OCI-LY7 (cell line): Measurements from ENCODE around the gene IHH. TPM values are rescaled to one million over a fixed set of nuclear protein-coding genes. Genes with fewer than 3 reads are reported as not detected.

ENCODE experiments used
- BruUV-seq: library from RNA; stranded (reverse); fragments of 400-500 nt; replicated peaks from 2 replicates; lab custom pipeline; 2021; lab: Mats Ljungman, UMichigan
- CTCF ChIA-PET: fragments of 300-600 bp; sonication (Branson Sonifier 250); formaldehyde crosslinking; loops from one replicate; lab custom pipeline; 2022; ENCODE audit warnings: antibody characterized with exemption; ENCODE audit not compliant: unreplicated experiment; lab: Charles Lee
- POLR2A ChIA-PET: fragments of 300-600 bp; sonication (Branson Sonifier 250); formaldehyde crosslinking; loops from one replicate; lab custom pipeline; 2022; ENCODE audit warnings: antibody characterized with exemption; lab: Charles Lee
- DNase-seq: peaks from one replicate; pipeline ENCODE4 v3.0.0-alpha.2; 2015; ENCODE audit warnings: low spot score
- H2AFZ ChIP-seq: fragments of 200-600 bp; sonication (generic), shearing (Covaris generic); 2 replicates; pipeline ENCODE4 v1.6.1; 2014; ENCODE audit warnings: mild to moderate bottlenecking, antibody characterized with exemption, low read length, moderate library complexity
- H3K27ac ChIP-seq: fragments of 200-600 bp; sonication (generic); 2 replicates; pipeline ENCODE4 v1.5.1; 2014; ENCODE audit warnings: mixed run types, low read depth, mild to moderate bottlenecking, moderate library complexity, low read length, inconsistent platforms; ENCODE audit not compliant: poor library complexity, severe bottlenecking
- H3K36me3 ChIP-seq: fragments of 200-600 bp; sonication (generic); 2 replicates; pipeline ENCODE4 v1.6.1; 2014; ENCODE audit warnings: mild to moderate bottlenecking, antibody characterized with exemption, low read length, moderate library complexity, mixed read lengths; ENCODE audit not compliant: insufficient read depth
- H3K4me1 ChIP-seq: fragments of 200-600 bp; sonication (generic); 2 replicates; pipeline ENCODE4 v1.5.1; 2014; ENCODE audit warnings: mild to moderate bottlenecking, low read length; ENCODE audit not compliant: insufficient read depth, poor library complexity, severe bottlenecking
- H3K4me2 ChIP-seq: fragments of 200-600 bp; sonication (generic); 2 replicates; pipeline ENCODE4 v1.6.1; 2014; ENCODE audit warnings: mild to moderate bottlenecking, low read length
- H3K4me3 ChIP-seq: fragments of 200-600 bp; sonication (generic); 2 replicates; pipeline ENCODE4 v1.5.1; 2014; ENCODE audit warnings: mild to moderate bottlenecking, low read depth, low read length; ENCODE audit not compliant: poor library complexity, severe bottlenecking
- H3K79me2 ChIP-seq: fragments of 200-600 bp; sonication (generic); 2 replicates; pipeline ENCODE4 v1.6.1; 2016; ENCODE audit warnings: low read depth, mild to moderate bottlenecking, low read length, moderate library complexity, mixed read lengths; ENCODE audit not compliant: insufficient read depth
- H3K9me2 ChIP-seq: fragments of 200-600 bp; sonication (generic); 2 replicates; pipeline ENCODE4 v1.6.1; 2016; ENCODE audit warnings: mild to moderate bottlenecking, low read length, mixed read lengths; ENCODE audit not compliant: insufficient read depth
- H3K9me3 ChIP-seq: fragments of 200-600 bp; sonication (generic); 2 replicates; pipeline ENCODE4 v1.6.1; 2014; ENCODE audit warnings: mild to moderate bottlenecking, mixed run types, low read length, mixed read lengths
- H4K20me1 ChIP-seq: fragments of 200-600 bp; sonication (generic); 2 replicates; pipeline ENCODE4 v1.6.1; 2014; ENCODE audit warnings: mild to moderate bottlenecking, antibody characterized with exemption, low read length, moderate library complexity, mixed read lengths; ENCODE audit not compliant: insufficient read depth
- EZH2phosphoT487 ChIP-seq: fragments of 200-600 bp; sonication (generic); IDR thresholded peaks from 2 replicates; pipeline ENCODE4 v1.6.1; 2018; ENCODE audit warnings: low read depth, borderline replicate concordance, mild to moderate bottlenecking, mixed run types, antibody characterized with exemption, low read length, moderate library complexity, mixed read lengths
- intact Hi-C: fragments of 100-400 bp; cut with micrococcal nuclease; formaldehyde crosslinking; loops from one replicate; pipeline ENCODE4 v1.10.0; 2022; ENCODE audit not compliant: unreplicated experiment
- total RNA-seq, 2 experiments: library from RNA; depleted of rRNA in 1 of 2; stranded (reverse); fragments of >200 nt in 1 of 2; shearing (Covaris generic) in 1 of 2; gene quantifications; 2 replicates each; pipeline ENCODE4 v1.2.3, GENCODE V29; 2014 to 2022
- TF ChIP-seq, protein P1 (sequence below): fragments of 200-600 bp; sonication (generic); conservative IDR thresholded peaks from 2 replicates; pipeline ENCODE4 v1.5.1; 2014; ENCODE audit warnings: mild to moderate bottlenecking, antibody characterized with exemption, low read length, moderate library complexity, mixed read lengths

Gene IHH
- total RNA-seq, 2 experiments from 2014 or later = not detected

DNA sequence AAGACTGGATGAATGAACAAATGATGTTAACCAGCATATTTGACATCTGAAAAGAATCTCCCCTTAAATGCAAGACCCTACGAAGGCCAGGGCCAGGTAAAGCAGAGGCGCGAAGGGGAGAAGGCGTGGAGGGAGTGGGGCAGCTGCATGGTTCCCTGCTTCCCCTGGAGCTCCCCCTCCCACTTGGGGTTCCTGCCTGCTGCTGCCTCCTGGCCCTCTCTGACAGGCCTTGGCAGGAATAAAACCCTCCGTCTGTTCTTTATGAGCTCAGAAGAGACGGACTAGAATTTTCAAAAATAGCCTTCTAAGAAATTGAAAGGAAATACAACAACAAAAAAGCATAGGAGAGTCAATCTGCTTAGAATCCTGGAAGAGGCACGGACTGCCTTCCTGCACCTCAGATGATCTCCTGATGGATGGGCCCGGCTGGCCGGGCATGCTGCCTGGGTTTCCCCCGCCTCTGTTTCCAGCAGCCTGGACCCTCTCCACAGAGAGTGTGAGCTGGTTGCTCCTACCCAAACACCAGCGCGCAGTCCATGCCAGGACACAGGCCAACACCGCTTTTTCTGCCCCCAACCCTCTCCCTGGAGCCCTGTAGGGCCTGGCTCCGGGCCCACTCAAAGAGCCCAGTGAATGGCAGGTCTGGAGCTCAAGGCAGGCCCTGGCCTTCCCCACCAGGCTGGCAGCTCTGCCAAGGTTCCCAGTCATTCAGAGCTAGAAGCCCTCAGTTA is 43.4 kb downstream of the IHH start:
- CTCF ChIA-PET = no interaction called here
- no peaks in the 10 kb centered on the region for H3K9me2 ChIP-seq

DNA sequence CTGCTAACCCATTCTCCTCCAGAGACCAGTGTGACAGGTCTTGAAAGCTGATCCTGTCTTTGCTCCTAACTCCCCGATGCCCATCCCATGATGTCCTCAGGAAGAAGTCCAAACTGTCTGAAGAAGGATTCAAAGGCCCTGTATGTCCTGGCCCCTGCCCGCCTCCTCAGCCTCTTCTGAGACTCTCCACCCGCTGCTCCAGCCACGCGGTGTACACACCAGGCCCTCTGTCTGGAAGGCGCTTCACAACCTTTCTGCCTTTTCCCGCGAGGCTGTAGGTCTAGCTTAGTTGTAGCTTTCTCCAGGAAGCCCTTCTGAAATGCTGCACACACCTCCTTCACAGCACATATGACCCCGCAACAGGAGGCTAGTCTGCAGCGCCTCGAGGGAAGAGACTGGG is 44.0 kb downstream of the IHH start:
- Histone ChIP-seq H3K9me3 (no peaks in the 10 kb centered on the region), H3K79me2 (no peaks in the 10 kb centered on the region), H3K4me1 (no peaks in the 10 kb centered on the region), H3K27ac (no peak overlapping the region), H4K20me1 (no peaks in the 10 kb centered on the region), H3K4me2 (no peak overlapping the region), H3K9me2 (no peaks in the 10 kb centered on the region), H3K36me3 (no peaks in the 10 kb centered on the region), H3K4me3 (no peak overlapping the region), H2AFZ (no peak overlapping the region)
- no TSS peak for BruUV-seq
- intact Hi-C loops = no loop called here
- DNase-seq = no peak
- ChIA-PET POLR2A (no interaction called here), CTCF (no interaction called here)
- no peak for TF ChIP-seq EZH2phosphoT487
- TF ChIP-seq, protein P1, sequence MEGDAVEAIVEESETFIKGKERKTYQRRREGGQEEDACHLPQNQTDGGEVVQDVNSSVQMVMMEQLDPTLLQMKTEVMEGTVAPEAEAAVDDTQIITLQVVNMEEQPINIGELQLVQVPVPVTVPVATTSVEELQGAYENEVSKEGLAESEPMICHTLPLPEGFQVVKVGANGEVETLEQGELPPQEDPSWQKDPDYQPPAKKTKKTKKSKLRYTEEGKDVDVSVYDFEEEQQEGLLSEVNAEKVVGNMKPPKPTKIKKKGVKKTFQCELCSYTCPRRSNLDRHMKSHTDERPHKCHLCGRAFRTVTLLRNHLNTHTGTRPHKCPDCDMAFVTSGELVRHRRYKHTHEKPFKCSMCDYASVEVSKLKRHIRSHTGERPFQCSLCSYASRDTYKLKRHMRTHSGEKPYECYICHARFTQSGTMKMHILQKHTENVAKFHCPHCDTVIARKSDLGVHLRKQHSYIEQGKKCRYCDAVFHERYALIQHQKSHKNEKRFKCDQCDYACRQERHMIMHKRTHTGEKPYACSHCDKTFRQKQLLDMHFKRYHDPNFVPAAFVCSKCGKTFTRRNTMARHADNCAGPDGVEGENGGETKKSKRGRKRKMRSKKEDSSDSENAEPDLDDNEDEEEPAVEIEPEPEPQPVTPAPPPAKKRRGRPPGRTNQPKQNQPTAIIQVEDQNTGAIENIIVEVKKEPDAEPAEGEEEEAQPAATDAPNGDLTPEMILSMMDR = no peak

More for the DNA sequence above, 43.4 kb downstream of the IHH start:
- POLR2A ChIA-PET = no interaction called here
- Histone ChIP-seq H3K4me1 (no peaks in the 10 kb centered on the region), H2AFZ (no peak overlapping the region), H3K79me2 (no peaks in the 10 kb centered on the region), H3K4me2 (no peak overlapping the region), H4K20me1 (no peaks in the 10 kb centered on the region), H3K9me3 (no peaks in the 10 kb centered on the region), H3K36me3 (no peaks in the 10 kb centered on the region), H3K27ac (no peak overlapping the region), H3K4me3 (no peak overlapping the region)
- intact Hi-C loops = no loop called here
- BruUV-seq = no TSS peak
- no peak for DNase-seq
- TF ChIP-seq, protein P1 = no peak
- no peak for TF ChIP-seq EZH2phosphoT487

DNA sequence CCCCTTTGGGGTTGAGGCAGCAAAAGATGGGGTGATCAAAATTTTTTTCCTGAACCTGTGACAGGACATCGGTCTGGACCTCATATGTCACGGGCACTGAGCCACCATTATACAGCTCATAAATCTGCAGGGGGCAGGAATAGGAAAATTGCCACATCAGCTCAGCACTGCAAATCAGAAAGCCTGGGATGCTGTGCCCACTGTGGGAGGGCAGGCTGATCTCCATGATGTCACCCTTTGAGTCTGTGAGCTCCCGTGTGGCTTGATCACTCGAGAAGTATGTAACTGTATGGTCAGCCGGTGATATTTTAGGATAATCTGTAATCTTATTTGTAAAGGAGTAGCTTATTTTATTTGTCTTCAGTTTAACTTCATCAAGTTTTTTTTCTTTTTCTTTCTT is 49.8 kb downstream of the IHH start:
- H4K20me1 ChIP-seq = no peaks in the 10 kb centered on the region
- intact Hi-C loops = no loop called here
- H3K27ac ChIP-seq = no peak overlapping the region
- H3K79me2 ChIP-seq = no peaks in the 10 kb centered on the region
- no peak overlapping the region for H3K4me2 ChIP-seq
- H3K4me1 ChIP-seq = no peaks in the 10 kb centered on the region
- no peaks in the 10 kb centered on the region for H3K36me3 ChIP-seq
- no peak overlapping the region for H3K4me3 ChIP-seq
- ChIA-PET CTCF (no interaction called here), POLR2A (interaction anchor here (0.5 to 1.2 kb wide), 11 partner anchors 17 to 1121 kb away, joined by 3 to 5 read pairs (median 3); no protein-coding TSS in a partner anchor)
- no peak for TF ChIP-seq EZH2phosphoT487
- TF ChIP-seq, protein P1 = no peak
- no peaks in the 10 kb centered on the region for H3K9me3 ChIP-seq
- DNase-seq = no peak
- no TSS peak for BruUV-seq
- no peaks in the 10 kb centered on the region for H3K9me2 ChIP-seq
- no peak overlapping the region for H2AFZ ChIP-seq
